Stimulated activated CD8-positive, alpha-beta memory T cell treated with anti-CD3 and anti-CD28 coated beads, Interleukin-4, amount 100 ng/mL, for 1 hour (primary cell): ENCODE results near the gene SUPT6H.
"Not testable (repeated sequence)": the region's sequence is repeated elsewhere in the genome, so short reads cannot be mapped to it uniquely, and the experiment has no call there.

Experiments
- DNase-seq, 2 donors: peaks; one replicate each; pipeline ENCODE4 v3.0.0-alpha.2; 2020; ENCODE audit warnings: low read depth in 2 of 2, low spot score in 1 of 2

SUPT6H gene

GRCh38 chr17:28646039-28646754 lies 15.8 kb upstream of the SUPT6H start:
- DNase-seq, result no peak

DNA sequence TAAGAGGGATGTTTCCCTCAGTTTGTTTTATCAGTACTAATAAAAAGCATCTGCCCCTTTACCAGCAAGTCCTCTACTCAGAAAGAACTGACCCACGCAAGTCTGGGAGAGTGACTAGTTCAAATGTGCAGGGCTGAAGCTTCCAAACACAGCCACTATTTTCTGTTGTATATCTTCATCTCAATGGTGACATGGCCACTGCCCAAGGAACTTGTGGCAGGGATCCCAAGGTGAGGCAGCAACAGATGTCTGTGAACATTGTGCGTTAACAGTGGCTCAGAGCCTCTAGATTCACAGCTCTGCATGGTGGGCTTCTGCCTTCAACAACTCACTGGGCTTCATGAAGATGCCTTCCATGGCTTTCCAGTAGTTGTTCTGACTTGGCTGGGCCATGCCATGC lies 13.3 kb upstream of the SUPT6H start:
- DNase-seq, result no peak

- no peak for DNase-seq
Observed at GRCh38 chr17:28655160-28655559, 6.8 kb upstream of the SUPT6H start.

GRCh38 chr17:28657756-28658155 lies 4.2 kb upstream of the SUPT6H start:
- no peak for DNase-seq

- not testable (repeated sequence) for DNase-seq
Observed at GRCh38 chr17:28658342-28658741, 3.7 kb upstream of the SUPT6H start.

DNA sequence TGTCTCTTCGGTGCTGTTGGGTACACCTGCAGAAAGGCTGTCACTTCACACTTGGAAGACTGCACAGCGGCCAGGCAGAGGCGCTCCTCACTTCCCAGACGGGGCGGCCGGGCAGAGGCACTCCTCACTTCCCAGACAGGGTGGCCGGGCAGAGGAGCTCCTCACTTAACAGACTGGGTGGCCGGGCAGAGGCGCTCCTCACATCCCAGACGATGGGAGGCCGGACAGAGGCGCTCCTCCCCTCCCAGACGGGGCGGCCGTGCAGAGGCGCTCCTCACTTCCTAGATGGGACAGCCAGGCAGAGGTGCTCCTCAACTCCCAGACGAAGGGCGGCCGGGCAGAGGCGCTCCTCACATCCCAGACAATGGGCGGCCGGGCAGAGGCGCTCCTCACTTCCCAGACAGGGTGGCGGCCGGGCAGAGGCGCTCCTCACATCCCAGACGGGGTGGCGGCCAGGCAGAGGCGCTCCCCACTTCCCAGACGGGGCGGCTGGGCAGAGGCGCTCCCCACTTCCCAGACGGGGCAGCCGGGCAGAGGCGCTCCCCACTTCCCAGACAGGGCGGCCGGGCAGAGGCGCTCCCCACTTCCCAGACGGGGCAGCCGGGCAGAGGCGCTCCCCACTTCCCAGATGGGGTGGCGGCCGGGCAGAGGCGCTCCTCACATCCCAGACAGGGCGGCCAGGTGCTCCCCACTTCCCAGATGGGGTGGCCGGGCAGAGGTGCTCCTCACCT lies 3.1 kb upstream of the SUPT6H start:
- DNase-seq, result not testable (repeated sequence)

DNA sequence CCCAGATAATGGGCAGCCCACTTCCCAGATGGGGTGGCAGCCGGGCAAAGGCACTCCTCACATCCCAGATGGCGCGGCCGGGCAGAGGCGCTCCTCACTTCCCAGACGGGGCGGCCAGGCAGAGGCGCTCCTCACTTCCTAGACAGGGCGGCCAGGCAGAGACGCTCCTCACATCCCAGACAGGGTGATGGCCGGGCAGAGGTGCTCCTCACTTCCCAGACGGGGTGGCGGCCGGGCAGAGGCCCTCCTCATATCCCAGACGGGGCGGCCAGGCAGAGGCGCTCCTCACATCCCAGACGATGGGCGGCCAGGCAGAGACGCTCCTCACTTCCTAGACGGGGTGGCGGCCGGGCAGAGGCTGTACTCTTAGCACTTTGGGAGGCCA lies 2.5 kb upstream of the SUPT6H start:
- DNase-seq, result not testable (repeated sequence)

GRCh38 chr17:28662527-28662829 lies 473 bp downstream of the SUPT6H start:
- DNase-seq, result no peak

GRCh38 chr17:28663723-28664122 lies 1.7 kb downstream of the SUPT6H start:
- no peak for DNase-seq

GRCh38 chr17:28665994-28666393 lies 4.0 kb downstream of the SUPT6H start:
- DNase-seq, result no peak

DNA sequence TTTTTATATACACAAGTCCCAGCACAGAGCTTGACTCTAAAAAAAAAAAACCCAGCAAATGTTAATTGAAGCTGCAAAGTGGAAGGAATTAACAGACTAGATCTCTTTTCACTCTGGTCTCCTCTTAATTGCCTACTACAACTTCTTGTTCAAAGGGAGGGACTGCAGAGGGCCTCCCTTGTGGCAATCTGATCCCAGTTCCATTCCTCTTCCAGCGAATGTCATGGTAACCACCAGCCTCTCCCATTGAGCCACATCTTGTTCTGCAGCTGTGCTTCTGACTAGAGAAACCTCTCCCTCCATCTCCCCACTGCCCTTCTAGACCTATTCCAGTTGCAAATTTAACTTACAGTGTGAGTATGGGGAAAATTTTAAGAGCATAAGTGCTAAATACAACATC lies 5.9 kb downstream of the SUPT6H start:
- no peak for DNase-seq

GRCh38 chr17:28669918-28670317 lies 7.9 kb downstream of the SUPT6H start:
- no peak for DNase-seq

GRCh38 chr17:28675490-28675889 lies 13.5 kb downstream of the SUPT6H start:
- no peak for DNase-seq

DNA sequence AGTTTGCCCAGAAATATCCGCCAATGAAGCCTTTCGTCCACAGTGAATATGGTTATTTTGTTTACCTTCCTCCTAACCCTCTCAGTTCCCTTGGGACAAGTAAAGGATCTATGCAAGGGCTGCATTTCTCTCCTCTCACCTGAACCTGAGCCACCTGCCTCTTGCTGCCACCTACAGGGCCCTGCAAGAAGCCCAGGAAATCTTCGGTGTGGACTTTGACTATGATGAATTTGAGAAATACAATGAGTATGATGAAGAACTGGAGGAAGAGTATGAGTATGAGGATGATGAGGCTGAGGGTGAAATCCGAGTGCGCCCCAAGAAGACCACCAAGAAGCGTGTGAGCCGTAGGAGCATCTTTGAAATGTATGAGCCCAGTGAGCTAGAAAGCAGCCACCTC lies 14.0 kb downstream of the SUPT6H start:
- DNase-seq, result no peak

DNA sequence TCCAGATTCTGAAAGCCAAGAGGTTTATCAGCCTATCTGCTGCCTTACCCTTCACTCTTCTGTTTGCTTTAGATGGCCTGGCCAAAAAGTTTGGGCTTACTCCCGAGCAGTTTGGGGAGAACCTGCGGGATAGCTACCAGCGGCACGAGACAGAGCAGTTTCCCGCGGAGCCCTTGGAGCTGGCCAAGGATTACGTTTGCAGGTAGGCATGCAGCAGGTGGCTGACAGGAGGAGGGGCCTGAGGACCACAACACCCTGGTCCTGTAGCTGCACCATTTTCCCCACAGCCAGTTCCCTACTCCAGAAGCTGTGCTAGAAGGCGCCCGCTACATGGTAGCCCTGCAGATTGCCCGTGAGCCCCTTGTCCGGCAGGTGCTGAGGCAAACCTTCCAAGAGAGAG lies 20.6 kb downstream of the SUPT6H start:
- no peak for DNase-seq

DNA sequence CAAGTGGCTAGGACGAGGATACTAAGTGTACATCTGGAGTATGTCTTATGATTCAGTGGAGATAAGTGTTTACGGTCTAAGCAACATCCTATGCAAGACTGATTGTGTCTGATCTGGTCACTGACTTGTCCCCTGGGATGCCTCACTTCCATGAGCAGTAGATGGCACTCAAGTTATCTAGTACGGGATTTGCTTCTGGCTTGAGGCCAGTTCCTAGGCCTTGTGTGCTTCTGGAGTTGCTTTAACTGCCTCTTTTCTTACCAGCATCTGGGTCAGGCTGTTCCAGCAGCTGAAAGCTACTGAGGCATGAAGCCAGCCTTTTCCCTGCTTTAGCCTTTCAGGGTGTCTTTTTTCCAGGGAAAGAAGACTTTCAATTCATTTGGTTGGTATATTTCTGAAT lies 23.0 kb downstream of the SUPT6H start:
- no peak for DNase-seq

DNA sequence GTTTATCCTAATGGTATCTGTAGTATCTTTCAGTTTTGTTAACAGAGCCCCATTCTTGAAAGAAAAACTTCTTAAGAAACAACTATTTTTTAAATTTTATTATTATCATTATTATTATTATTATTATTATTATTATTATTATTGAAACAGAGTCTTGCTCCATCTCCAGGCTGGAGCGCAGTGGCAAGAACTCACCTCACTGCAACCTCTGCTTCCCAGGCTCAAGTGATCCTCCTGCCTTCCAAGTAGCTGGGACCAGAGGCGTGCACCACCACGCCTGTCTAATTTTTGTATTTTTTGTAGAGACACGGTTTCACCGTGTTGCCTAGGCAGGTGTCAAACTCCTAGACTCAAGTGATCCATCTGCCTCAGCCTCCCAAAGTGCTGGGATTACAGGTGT lies 23.4 kb downstream of the SUPT6H start:
- DNase-seq, result no peak

- no peak for DNase-seq
Observed at GRCh38 chr17:28686296-28686695, 24.3 kb downstream of the SUPT6H start.

GRCh38 chr17:28688481-28688880 lies 26.5 kb downstream of the SUPT6H start:
- no peak for DNase-seq

GRCh38 chr17:28689011-28689410 lies 27.0 kb downstream of the SUPT6H start:
- no peak for DNase-seq

DNA sequence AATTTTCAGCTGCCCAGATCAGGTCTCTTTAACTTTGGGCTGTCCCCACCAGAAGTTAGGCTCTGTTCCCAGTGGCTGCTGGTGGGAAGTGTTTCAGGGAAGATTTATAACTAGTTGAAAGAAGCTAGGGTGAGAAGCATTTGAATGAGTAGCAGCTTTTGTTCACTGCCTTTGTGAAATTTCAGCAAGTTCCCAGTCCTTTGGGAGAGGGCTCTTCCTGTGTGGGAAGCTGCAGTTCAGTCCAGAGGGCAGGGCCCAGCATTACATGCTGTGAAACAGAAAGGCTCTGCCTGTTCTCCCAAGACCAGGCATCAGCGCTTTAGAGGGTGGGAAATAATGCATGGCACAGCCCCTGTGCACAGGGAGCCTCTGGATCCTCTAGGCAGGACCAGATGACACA lies 31.9 kb downstream of the SUPT6H start:
- DNase-seq, result no peak

- no peak for DNase-seq
Observed at GRCh38 chr17:28698253-28698941, 36.4 kb downstream of the SUPT6H start.
